OCI-M1 (cell line): ENCODE results near the gene PBRM1.
"Not testable (repeated sequence)": the region's sequence is repeated elsewhere in the genome, so short reads cannot be mapped to it uniquely, and the experiment has no call there.

ENCODE experiments used
- DNase-seq: peaks from one replicate; lab custom pipeline; 2025; lab: John Stamatoyannopoulos, UW

Gene PBRM1

DNA sequence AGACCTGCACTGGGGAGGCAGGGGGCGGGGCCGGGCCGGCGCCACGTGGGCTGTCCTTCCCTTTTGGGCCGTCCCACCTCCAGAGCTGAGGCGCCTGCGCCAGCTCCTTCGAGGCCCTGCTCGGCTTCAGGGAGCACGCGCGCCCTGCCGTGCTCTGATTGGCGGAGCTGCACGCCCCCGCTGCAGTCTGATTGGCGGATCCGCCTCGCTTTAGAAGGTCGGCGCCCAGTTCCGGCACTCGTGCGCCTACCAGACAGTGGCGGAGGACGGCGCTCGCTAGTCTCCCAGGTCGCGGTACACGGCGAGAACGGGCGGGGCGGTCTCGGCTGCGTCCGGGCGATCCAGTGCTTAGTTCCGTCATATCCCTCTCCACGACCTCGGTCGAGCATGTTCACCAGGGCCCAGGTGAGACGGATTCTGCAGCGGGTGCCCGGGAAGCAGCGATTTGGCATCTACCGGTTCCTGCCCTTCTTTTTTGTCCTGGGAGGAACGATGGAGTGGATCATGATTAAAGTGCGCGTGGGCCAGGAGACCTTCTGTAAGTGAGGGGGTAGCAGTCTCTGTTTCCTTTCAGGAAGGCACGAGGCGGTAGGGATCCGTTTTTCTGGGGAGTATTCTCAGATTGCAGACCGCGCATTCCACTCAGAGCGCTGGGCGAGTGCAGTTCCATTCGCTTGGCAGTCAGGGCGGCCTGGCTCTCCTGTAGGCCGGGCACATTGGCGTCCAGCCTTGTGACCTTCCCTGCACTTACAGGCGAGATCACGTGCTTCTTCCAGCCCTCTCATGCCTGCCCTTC, 149.1 kb downstream of the PBRM1 start, which contains the start of gene UQCC5:
Gene UQCC5, plus strand, starts transcription at position 237 of the 796 bp plus-strand sequence. Its CDS starts 151 bp downstream, at position 388.
- DNase-seq: peak; percentile 99

DNA sequence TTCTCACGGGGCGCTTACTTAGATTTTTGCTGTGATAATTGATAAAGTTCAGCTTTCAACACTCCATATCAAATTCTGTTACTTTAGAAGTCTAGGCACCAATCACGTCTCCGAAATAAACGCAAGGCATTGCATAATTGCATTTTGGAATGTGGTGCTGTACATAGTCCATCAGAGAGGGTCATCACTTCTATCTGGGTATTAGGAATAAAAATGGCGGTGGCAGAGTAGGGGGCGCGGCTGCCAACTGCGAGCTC, 149.7 kb downstream of the PBRM1 start:
- no peak for DNase-seq

DNA sequence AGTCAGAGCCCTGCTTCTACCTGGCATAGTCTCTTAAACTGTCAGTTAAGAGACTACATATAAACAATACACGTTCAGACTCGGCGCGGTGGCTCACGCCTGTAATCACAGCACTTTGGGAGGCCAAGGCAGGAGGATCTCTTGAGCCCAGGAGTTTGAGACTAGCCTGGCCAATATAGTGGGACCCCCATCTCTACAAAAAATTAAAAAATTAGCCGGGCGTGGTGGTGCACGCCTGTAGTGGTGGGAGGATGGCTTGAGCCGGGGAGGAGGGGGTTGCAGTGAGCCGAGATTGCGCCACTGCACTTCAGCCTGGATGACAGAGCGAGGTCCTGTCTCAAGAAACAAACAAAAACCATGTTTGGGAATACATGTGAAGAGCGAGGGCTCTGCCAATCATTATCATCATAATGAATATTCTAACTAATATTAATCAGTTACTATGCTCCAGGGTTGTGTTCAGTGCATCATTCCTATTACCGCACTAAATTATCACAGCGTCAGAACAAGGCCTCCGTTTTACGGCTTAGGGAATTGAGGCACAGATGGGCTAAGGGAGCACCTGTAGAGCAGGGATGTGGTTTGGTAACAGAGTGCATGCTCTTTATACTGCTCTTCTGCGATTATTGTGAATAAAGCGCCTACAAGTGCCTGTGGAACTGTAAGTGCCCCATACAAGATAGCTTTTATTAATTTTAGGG, 150.2 kb downstream of the PBRM1 start:
- DNase-seq: no peak

- no peak for DNase-seq
These were observed 151.2 kb downstream of the PBRM1 start for GRCh38 chr3:52534281-52535183.

- peak; percentile 67 for DNase-seq
These were observed 152.0 kb downstream of the PBRM1 start, which contains the start of gene NT5DC2 for GRCh38 chr3:52533623-52534280. Gene NT5DC2, minus strand, starts transcription at chr3:52533857. Its CDS starts 120 bp downstream, at chr3:52533737.

DNA sequence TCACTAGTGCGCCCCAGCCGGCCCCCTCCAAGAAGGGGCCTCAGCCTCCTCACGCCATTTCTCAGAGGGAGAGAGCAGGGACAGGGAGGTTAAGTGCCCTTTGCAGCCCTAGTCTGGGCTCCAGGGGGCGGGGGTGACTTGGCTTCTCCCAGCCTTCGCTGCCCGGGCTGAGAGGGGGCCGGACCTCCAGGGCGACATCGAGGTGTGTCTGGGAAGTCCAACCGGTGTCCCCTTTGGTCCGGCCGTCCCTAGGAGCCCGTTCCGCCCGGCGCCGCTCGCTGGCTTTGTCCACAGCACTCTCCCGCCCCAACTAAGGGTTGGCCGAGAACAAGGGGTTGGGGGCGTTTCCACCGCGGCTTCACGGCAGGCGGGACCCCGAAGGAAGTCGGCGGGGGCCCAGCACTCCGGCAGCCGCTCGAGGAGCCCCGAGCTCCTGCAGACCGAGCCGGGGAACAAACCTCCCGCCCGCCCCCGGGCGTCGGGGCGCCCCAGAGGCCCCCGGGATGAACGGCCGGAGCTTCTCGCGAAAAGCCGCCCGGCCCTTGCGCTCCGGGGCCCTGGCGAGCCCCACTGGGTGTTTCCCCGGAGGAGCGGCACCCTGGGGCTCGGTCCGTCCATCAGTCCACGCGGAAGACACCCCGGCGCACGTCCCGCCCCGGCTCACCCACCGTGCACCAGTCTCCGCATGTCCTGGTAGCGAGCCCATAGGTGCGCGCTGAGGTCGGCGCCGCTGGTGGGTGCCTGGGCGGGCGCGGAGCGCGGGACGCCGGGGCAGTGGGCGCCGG, 152.7 kb downstream of the PBRM1 start:
- DNase-seq: peak; percentile 53

DNA sequence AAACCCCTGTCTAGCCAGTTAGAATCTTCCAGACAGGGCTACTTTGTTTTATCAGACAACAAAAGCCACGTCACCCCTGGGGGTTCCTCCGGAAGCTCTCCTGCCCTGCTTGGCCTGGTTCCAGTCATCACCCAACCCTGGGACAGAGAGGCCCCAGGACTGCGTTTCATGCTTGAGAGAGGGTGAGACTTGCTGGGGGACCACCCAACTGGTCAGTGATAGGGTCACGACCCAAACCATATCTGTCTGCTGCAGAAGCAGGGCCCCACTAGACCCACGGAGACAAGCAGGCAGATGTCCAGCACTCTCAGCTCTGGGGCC, 153.2 kb downstream of the PBRM1 start:
- DNase-seq: peak; percentile 53

DNA sequence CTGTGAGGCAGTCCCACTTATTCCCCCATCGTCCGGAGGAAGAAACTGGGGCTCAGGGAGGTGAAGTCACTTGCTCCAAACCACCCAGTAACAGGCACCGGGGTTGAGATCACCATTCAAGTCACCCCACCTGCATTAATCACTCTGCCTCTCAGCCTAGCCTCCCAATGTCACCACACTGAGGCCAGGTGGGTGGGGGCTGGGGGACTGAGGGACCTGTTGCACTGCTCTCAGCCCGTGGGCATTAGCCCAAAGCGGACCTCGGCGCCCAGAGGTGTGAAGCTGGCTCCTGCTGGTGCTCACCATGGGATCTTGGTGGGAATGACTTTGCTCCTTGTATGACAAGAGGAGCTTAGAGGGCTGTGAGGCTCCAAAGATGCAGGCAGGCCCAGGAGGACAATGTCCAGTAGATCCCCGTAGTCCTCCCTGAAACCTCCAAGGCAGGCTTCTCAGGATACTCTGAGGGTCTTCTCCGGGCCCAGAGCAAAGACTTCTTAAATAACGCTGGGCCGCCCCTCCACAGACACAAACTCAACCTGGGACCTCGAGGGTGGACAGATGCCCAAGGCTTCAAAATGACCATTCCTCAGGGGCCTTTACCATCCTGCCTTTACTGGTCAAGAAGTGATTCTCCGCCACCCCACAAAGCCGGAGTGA, 153.7 kb downstream of the PBRM1 start:
- DNase-seq: no peak

GRCh38 chr3:52530918-52531826, 154.5 kb downstream of the PBRM1 start:
- no peak for DNase-seq

- DNase-seq: no peak
These were observed 156.1 kb downstream of the PBRM1 start for GRCh38 chr3:52529376-52530333.

DNA sequence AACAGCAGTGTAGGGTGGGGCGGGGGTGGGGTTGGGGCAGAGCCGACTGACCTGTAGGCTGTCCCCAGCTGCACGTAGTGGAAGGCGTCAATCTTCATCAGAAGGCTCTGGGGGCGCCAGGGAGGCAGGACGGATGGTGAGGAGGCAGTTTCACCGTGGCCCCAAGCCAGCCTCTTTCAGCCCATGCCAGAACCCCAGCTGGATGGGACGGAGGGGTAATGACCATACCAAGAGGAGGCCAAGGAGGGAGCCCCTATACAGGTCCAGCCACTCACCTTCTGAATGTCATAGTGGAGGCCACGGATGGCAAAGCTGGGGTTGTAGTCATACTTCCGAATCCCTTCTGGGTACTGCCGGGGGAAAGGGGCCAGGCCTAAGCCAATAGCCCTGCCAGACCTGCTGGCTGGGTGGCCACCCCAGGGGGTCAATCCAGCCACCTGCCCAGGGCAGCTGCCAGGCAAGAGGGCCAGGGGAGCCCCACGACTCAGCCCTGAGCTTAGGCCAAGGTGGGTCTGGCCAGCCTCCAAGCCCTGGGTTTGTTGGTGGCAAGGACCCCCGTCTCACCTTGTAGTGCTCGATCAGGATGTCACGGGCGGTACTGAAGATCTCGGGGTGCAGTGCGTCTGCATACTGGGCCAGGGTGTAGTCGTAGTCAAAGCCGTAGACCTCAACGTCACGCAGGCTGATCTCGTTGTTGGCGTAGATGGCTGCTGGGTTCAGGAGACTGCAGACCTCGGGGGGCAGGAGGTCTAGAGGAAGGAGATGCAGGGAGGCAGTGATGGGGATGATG, 156.9 kb downstream of the PBRM1 start:
- no peak for DNase-seq

DNA sequence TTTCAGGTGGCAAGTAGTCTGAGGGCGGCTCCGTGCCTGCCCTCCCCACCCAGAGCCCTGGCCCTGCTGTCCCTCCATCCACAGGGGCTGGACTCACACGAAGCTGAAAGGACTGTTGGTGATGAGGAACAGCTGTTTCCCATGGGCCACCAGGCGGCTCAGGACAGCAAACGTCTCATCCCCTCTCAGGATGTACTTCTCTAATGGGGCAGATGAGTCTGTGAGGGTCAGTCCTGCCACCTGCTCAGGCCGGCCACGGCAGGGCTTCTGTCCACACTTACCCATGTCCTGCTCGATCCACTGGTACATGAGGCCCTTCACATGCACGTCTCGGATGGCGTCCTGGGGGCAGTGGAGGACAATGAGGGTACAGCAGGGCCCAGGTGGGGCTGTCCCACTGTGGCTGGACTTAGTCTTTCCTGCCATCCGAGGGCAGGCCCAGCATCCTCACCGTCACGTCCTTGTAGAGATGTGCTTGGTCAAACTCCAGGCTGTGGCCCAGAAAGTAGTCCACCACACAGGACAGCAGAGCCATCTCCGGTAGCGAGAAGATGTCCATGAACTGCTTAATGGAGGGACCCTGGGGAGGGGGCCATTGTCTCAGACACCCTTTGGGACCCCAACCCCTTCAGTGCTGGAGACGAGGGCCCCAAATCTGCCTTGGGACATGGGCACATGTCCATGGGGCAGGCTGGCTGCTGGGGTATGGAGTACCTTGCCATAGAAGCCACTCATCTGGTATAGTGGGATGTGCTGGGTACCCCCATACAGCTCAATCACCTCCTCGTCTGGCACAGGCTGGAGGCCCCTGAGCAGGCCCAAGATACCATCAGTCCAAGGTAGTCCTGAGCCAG, 157.8 kb downstream of the PBRM1 start:
- DNase-seq: no peak

GRCh38 chr3:52527039-52527731, 158.5 kb downstream of the PBRM1 start:
- no peak for DNase-seq

DNA sequence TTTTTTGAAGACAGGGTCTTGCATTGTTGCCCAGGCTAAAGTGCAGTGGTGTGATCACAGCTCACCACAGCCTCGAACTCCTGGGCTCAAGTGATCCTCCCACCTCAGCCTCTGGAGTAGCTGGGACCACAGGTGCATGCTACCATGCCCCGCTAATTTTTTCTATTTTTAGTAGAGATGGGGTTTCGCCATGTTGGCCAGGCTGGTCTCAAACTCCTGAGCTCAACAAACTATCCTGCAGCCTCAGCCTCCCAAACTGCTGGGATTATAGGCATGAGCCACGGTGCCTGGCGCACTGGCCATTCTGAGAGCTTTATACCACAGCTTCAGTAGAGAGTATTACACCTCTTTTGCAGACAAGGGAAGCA, 159.1 kb downstream of the PBRM1 start:
- DNase-seq: not testable (repeated sequence)

GRCh38 chr3:52525680-52526561, 159.8 kb downstream of the PBRM1 start:
- DNase-seq: no peak
